T-helper 2 cell (primary cell): ENCODE data around the gene MYO1G.

Experiments used
- DNase-seq, 5 experiments: peaks; one replicate each; pipeline versions ENCODE4 v3.0.0 to v3.0.0-alpha.2; 2012 to 2022

MYO1G gene

DNA sequence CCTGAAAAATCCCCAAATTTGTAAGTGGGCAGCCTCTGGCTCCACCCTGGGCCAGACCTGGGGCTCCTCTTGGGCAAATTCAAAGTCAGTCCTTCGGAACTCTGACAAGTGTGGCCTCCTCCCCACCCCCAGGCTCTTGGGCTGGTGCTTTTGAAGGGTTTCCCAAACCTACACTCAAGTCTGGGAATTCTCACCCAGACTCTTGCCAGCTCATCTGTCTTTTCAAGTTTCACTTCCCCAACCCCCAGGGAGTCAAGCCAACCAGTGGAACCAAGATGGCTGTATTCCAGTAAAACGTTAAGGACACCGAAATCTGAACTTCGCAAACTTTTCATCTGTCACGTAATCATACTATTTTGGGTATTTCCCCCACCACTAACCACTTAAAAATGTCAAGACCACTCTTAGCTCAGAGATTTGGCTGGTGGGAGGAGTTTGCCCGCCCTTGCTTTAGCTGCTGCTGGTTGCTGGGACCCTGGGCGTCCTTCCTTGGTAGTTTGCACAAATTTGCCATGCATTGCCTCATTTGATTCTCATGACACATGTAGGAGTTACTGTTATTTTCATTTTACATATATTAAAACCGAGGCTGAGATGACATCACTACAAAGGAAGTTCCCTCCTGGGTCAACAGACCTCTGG, 1.7 kb upstream of the MYO1G start:
- DNase-seq = peak in 4 of 5 experiments; percentile 62 to 90 (median 68)

DNA sequence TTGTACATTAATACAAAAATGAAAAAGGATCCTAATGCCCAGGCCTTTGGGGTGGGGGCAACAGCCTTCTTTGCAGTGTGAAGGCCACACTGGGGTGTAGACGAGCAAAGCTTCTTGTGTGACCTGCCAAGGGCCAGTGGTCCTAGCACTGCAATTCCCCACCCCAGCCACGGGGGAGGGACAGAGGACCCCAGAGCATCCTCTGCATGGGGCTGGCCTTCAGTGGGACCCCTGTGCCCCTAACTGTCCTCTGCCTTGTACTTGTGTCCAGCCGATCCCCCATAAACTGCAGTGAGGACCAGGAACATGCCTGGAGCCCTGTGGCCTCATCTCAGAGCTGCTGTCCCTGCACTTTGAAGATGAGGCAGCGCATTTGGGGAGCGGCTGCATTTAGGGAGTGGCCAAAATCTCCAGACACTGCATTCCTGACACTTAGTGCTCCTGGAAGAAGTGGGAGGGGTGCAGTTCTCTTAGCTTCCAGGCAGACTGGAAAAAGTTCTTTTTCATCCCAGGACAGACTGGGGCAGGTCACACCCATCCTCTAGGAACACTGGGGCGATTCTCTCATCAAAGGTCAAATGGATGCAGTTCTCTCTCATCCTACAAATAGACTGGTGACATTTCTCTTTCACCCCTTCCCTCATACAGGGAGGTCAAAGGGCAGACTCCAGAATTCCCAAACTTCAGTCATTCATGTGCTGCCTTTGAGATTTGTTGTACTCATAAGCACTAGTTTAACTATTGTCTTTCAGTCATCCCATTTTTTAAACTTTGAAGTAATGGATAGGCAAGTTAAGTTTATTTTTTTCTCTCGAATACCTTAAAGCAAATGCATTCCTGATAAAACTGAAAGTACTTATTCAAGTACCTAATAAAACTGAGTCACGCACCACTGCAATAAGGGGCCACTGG, 922 bp upstream of the MYO1G start:
- no peak for DNase-seq

DNA sequence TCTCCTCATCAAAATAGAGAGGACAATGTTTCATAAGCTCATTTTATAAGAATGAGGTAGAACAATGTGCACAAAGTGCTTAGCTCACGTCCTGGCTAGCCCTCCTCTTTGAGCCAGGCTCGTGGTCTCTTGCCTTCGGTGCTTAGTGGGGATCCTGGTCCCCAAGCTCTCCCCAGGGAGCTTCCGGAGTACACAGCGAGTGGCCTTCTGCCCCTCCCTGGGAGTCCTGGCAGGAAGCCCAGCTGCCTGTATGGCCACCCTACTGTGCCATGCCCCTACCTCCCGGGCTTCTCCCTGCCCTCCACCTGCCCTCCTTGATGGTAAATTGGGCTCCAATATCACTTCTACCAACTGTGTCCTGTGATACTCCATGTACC, 868 bp downstream of the MYO1G start:
- DNase-seq = no peak

DNA sequence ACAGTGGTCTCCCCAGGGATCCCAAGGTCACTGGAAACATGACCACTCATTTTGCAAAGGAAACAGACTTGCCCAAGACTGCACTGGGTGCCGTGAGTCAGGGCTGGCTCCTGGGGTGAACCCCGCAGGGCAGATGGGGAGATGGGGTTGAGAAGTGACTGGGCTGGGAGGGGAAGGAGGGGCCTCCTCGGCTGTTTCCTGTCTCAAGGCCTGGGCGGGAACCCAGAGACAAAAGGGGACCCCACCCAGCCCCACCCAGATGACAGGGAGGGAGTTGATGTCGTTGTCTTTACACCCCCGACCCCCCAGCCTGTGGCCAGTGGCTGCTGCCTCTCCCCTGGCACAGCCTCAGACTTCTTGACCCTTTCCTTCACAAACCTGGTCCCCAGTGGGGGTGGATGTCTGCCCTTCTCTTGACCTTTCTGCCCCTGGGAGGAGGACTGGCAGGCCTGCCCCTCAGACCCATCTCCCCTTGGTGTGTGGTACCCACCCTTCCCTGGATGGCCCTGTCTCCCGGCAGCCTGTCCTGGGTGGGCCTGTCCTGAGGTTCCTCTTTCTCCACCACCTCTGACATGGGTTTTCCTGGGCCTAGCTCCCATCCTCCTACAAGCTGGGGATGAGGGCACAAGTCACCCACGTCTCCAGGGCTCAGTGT, 1.4 kb downstream of the MYO1G start:
- peak in 4 of 5 experiments; percentile 53 to 91 (median 64) for DNase-seq

DNA sequence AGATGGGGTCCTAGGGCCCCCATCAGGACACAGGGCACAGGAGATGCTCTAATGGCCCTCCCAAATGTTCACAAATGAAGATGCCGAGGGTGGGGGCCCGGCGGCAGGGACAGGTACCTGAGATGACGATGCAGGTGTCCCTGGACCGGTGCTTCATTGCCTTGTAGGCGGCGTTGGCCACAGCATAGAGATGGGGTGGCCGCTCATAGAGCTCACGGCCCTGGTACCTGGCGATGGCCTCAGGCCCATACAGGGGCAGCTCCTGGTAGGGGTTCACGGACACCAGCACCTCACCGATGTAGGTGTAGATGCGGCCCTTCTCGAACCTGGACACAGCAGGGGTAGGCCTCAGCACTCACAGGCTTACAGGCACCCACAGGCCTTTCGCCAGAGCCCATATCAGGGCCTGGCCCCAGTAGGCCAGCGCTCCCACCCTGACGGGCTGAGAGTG, 2.0 kb downstream of the MYO1G start:
- no peak for DNase-seq

DNA sequence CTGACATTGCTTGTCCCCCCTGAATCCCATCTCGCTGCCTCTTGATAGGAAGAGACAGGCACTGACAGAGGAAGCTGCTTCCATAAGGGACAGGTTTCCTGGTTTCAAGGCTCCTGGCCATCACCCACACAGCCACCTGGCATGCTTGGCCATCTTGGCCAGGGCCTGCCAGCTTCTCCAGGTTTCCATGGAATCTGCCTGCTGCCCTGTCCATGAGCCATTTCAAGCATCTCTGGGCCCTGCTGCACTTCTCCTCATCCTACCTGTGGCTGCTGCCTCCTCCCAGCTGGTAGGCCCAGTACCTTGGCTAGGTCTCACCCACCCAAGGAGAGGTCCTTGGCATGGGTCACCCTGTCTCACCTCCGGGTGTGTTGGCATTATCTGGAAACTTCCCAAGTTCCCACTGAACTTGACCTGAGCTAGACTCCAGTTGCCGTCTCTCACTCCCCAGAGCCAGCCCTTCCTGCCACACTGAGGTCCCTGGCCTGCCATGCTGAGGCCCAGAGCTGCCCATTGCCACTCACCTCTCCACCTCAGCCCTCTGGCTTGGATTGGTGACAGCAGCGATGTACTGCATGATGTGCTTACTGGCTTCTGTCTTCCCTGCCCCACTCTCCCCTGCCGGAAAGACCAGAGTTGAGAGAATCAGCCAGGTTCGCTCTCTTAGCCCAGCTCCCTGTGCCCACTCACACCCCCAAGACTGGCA, 2.6 kb downstream of the MYO1G start:
- DNase-seq = no peak

DNA sequence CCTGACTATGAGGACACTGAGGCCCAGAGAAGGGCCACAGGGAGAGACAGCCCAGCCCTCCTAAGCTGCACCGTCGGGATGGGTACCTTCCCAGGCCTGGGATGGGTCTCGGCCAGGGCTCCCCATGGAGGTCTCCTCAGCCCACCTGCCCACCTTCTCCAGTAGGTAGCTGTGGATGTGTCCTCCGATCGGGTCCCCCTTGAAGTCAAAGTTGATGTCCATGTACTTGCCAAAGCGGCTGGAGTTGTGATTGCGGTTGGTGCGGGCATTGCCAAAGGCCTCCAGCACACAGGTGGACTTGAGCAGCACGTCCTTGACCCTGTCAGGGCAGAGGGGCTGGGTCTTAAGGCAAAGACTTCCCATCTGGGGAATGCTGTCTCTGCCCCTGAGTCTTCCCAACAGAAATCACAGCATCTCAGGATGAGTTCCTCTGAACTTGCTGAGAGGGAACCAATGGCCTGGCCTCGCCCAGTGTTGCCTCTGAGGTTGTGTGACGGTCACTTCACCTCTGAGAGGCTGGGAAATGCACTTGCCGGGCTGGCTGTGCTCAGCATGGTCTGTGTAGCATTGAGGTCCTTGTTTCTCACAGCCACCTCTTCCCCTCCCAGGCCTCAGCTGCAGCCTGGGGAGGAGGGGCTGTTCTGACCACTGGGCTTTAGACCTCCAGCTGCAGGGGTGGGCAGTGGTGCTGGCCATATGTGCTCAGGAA, 3.3 kb downstream of the MYO1G start:
- no peak for DNase-seq

DNA sequence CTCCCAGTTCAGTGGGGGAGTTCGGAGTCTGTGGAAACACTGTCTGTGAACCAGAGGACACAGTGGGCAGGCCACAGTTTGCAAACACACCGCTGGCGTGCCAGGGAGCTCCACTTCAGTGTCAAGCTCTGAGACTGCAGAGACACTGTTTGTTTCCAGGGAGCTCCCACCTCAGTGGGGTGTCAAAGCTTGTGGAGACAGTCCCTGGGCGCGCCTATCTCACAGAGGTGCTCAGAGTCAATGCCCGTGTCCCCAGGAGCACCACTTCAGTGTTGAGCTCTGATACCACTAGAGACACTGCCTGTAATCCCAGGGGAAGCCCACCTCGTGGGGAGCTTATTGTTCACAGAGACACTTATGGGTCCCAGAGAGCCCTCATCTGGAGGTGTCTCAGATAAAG, 4.3 kb downstream of the MYO1G start:
- DNase-seq = no peak

DNA sequence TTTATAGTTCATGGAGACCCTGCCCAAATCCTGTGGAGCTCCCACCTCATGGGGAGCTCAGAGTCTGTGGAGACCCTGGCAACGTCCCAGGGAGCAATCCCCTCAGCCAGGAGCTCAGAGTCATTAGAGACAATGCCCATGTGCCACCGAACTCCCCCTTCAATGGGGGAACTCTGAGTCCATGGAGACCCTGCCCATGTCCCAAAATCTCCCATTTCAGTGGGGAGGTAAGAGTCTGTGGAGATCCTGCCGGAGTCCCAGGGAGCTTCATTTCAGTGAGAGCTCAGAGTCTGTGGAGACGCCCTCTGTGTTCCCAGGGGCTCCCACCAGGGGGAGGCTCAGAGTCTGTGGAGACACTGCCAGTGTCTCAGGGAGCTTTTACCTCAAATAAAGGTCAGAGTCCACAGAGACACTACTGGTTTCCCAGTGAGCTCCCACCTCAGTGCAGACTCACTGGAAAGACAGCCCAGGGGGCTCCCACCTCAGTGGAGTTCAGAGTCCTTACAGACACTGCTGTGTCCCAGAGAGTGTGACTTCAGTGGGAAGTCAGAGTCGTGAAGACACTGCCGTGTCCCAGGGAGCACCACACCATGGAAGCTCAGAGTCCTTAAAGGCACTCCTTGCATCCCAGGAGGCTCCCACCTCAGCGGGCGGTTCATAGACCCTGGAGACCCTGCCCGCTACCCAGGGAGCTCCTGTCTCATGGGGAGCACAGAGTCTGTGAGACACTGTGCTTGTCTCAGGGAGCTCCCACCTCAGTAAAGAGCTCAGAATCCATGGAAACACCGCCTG, 5.0 kb downstream of the MYO1G start:
- peak in 2 of 5 experiments; percentile 53 to 55 for DNase-seq

DNA sequence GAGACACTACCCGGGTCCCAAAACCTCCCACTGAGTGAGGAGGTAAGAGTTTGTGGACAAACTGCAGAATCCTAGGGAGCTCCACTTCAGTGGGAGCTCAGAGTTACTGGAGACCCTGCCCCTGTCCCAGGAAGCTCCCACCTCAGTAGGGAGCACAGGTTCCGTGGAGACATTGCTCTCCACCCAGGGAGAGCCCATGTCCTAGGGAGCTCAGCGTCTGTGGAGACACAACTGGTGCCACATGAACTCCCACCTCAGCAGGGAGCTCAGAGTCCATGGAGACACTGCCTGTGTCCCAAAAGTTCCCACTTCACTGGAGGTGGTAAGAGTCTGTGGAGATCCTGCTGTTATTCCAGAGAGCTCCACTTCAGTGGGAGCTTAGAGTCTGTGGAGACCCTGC, 6.3 kb downstream of the MYO1G start:
- no peak for DNase-seq

DNA sequence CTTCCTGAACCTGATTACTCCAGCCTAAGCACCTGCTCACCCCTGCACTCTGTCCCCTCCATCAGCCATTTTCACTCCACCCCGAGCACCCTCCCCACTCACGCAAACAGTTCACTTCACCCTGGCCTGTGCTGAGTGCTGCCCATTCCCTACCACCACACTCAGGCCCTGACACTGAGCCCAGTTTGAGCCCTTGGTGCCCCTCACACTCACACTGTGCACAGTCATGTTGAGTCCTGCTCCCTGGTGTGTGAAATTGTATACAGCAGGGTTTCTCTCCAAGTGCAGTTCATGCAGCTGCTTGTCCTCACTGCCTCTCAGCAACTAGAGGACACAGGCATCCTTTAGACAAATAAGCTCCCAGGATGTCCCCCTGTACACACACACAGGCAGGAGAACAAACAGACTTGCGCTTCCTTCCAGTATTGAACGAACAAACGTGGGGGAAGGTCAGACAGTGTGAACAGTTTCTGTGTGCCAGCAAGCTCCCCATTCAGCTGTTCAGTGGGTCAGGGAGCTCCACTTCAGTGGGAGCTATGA, 6.8 kb downstream of the MYO1G start:
- DNase-seq = no peak

DNA sequence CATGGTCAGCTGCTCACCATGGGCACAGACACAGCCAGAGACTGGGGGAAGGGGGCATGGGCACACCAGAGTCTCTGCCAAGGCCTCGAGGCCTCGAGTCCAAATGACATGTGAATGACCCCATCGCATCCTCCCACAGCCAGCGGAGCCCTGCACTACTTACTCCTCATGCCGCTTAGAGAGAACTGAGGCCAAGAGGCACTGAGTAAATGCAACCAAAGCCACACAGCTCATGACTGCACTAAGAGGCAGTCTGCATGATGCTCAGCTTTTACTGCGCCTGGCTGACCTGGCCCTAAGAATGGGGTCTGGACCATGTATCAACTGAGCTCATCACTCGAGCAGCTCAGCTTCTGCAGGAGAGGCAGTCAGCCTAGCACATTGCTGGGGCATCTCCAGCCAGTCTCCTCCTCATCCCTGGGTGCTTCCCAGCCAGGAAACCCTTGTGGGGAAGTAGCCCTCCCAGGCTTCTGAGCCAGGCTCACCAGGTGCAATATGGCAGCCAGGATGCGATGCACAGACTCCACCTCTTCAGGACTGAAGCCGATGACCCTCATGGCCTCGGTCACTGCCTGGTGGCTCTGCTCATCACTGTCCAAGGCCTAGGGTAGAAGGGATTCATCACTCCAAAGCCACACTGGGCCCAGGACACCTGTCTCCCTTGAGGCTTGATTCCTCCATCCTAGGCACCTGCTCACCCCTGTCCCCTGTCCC, 7.5 kb downstream of the MYO1G start:
- DNase-seq = no peak

DNA sequence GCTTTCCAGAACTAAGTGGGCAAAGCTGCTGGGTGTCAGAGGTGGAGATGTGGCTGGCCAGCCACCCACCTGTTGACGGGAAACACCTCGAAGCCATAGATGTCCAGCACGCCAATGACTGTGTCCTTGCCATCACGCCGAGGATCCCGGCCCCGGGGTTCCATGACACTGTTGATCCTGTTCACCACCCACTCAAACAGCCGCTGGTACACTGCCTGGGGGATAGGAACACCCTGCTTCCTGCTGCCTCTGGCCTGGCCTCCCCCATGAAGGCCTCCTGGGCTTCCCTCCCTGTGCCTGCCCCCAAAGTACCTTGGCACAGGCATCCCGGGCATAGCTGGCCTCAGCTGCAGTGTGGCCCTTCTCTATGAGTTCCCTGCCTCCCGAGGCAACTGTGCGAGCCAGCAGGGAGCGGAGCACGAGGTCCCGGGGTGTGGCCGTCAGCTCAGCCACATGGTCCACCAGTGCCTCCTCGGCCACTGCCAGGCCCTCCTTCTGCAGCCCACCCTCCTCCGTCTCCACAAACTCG, 8.2 kb downstream of the MYO1G start:
- DNase-seq = no peak

DNA sequence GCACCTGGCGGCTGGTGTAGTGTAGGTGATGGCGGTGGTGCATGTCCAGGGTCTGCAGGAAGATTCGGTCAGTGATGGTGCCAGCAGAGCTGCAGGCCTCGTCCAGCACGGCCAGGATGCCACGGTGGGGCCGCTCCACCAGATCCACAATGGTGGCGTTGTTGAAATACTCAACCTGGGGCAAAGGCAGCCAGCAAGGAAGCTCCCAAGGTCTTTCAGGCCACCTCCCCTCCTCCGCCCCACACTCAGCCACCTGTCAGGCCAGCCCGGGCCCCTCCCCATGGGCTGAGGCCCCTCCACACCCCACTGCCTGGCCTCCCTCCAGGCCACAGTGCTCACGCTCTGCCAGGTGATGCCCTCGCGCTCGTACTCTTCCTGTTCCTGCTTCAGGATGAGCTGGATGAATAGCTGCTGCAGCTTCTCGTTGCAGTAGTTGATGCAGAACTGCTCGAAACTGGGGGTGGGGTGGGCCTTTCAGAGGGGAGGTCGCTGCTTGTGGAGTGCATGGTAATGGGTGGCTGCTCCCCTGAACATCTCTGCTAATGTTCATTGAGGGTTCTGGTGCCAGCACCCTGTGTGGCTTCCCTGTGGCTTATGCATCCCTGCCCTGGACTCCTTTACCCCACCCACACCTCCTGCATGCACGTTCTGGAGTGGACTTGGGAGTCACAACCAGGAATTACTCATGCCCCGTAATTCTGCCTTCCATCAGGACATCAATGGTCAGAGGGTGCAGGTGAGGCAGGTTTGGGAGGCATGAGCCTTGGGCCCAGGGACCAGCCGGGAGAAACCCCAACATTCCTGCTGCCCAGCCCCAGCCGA, 8.9 kb downstream of the MYO1G start:
- DNase-seq = no peak

DNA sequence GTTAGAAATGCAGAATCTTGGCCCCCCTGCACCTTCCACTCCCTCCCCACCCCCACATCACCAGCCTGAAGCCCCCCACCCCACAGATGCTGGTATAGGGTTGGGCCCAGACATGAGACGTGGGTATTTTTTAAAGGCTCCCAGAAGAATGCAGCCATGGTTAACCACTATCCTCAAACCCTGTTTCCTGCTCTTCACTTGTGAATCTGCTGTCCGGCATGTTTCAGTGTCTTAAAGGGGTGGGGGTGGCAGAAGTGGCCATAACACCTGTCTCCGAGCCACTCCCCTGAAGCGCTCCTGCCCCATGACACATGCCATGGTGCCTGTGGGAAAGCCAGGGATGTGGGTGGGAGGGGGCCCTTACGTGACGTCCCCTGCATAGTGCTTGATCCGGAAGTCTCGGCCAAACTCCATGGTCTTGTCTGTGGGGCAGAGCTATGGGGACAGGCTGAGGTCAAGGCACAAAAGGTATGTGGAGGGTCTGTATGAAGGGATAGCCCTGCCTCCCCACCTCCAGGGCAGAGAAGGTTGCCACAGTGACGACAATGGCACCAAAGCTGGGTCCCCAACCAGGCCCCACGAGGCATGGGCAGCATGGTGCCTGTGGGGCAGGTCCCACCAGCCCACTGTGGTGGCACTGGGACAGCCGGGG, 9.6 kb downstream of the MYO1G start:
- no peak for DNase-seq

DNA sequence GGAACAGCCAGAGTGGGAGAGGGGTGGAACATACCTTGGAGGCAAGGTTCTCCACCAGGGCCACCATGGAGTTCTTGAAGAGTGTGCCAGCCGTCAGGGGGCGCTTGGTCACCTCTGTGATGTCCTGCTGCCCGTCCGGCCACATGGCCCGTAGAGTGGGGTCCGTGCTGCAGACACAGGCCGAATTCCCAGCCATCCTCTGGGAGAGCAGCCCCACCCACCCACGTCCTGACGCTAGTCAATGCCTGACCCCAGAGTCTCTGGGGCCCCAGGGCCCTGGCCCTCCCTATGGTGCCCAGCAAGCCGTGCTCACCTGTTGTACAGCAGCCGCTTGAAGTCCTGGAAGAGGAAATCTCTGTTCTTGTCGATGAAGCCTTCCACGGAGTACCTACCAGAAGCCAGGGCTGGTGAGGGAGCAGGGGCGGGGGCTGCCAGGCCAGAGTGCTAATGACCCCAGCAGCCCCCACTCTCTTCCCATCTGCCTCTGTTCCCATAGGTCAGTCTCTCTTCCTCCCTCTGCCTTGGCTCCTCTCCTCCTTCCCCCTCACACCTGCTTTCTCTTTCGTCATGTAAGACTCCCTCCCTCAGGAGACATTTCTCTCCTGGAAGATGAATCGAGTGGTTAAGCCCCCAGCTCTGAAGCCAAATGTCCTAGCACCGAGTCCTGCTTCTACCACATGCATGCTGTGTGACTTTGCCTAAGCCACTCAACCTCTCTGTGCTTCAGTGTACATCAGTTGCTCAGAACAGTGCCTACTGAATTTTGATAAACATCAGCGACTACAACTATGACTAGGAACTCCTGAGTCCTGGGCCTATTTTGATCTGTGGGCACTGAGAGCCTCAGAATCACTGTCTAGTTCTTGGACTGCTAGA, 11.0 kb downstream of the MYO1G start:
- no peak for DNase-seq

DNA sequence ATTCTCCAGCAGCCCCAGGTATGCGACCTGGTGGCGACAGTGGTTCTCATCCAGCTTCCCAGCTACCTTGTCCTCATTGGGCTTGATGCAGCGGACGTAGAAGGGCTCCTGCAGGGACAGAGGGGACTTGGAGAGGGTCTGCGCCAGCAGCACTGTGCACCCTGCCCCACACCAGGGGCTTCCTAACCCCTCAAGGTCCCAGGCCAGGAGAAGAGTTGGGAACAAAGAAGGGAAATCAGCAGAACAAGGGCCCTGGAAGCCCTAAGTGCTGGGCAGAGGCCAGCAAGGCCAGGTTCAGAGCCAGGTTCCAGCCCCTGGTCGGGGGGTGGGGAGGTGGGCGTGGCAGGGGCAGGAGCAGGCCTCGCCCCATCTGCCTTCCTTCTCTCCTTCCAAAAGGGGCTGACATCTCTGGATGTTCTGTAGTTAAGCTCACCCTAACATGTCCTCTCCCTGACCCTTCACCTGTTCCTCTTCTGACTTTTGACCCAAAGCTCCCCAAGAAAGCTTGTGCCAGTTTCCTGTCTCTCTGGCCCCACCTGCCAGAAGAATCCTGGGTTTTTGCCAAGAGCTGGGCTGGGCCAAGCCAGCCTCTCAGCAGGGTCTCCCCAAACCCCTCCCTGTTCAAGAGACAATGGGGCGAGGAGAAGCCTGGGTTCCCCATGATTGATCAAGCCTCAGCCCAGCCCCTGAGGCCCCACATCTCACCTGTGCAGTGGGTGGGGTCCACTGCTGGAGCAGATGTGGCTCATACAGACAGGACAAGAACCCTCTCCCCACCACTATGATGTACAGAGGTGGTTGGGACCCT, 11.9 kb downstream of the MYO1G start:
- no peak for DNase-seq
